NCI-H2171 treated with DMSO at 0.1 percent for 48 hours (cell line): ENCODE results near the gene SCYGR6.

Experiments
- DNase-seq: peaks from one replicate; lab custom pipeline; 2025; lab: John Stamatoyannopoulos, UW

Gene SCYGR6

DNA sequence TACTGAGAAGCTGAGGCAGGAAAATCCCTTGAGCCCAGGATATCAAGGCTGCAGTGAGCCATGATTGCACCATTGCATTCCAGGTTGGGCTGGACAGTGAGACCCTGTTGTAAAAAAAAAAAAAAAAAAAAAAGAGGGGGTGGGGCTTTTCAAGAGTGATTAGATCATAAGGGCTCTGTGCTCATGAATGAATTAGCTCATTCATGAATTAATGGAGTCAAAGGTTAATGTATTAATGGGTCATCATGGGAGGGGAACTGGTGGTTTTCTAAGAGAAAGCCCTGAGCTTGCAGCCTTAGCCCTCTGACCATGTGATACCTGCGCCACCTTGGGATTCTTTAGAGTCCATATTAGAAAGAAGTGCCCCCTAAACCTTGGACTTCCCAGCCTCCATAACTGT, 11.3 kb downstream of the SCYGR6 start:
- DNase-seq: no peak

DNA sequence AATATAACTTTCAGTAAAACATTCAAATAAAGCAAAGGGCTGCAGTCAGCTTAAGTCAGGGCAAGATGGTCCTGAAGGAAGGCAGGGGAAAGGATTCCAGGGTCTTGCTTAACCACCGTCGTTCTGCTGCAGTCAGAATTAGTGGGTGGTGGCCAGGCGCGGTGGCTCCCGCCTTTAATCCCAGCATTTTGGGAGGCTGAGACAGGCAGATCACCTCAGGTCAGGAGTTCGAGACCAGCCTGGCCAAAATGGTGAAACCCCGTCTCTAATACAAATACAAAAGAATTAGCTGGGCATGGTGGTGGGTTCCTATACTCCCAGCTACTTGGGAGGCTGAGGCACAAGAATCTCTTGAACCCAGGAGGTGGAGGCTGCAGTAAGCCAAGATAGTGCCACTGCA, 13.6 kb downstream of the SCYGR6 start:
- DNase-seq: no peak

DNA sequence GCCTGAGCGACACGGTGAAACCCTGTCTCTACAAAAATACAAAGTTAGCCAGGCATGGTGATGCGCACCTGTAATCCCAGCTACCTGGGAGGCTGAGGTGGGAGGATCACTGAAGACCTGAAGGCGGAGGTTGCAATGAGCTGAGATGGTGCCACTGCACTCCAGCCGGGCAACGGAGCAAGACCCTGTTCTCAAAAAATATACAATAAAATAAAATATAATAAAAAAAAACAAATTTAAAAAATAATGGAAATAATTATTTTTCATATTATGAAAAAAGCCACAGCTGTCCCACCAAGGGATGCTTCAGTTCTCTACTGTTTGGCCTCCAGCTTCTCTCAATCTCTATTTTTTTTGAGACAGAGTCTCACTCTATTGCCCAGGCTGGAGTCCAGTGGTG, 17.2 kb downstream of the SCYGR6 start:
- DNase-seq: no peak

DNA sequence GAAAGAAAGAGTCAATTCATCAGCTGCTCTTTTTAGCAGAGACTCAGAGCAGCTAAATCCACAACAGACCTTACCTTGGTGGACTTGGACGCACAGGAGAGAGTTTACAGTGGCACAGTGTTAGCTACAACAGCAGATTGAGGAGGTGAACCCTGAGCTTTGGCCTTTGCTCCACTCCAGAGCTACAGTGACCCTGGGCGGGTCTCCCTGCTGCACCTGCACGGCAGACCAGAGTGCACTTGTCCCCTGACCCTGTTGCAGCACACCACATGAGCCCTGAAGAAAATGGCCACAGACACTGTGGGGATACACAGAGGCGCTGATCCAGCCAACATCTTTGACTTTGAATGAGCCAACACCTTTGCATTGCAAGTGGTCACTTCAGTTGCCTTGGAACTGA, 17.7 kb downstream of the SCYGR6 start:
- DNase-seq: no peak

DNA sequence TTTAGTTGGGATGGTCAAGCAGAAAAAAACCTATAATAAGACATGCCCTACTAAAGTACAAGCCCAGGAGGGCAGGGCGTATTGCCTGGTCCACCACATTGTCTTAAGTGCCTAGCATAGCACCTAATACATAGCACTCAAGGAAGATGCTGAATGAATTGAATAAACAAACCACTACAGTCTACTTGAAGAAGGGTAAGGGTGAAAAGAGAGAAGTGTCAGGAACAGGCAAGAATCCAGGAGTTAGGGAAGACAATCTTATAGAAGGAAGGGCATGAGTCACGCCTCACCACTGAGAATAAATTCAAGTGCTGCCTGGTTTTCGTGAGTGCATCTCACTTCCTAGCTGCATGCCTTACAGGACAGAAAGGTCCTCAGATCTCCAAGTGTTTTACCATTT, 20.6 kb downstream of the SCYGR6 start:
- no peak for DNase-seq

DNA sequence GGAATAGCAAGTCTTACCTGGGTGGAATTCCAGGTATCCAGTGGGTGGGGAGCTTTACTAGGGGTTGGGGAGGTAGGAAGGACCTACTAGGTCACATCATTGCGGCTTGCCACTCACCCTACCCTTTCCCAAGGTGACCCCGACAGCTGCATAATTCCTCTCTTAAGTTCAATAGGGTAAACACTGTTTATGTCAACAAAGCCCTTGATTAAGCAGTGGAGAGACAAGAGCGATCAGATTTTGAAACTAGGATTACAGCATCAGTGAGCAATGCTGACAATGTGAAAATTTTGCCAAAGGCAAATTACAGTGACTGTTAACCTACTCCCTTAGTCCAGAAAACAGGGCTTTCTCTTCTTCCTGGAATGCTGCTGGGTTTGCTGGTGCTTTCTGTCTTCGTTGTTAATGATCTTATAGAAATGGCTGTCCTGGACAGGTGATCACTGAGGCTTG, 21.3 kb downstream of the SCYGR6 start:
- no peak for DNase-seq

DNA sequence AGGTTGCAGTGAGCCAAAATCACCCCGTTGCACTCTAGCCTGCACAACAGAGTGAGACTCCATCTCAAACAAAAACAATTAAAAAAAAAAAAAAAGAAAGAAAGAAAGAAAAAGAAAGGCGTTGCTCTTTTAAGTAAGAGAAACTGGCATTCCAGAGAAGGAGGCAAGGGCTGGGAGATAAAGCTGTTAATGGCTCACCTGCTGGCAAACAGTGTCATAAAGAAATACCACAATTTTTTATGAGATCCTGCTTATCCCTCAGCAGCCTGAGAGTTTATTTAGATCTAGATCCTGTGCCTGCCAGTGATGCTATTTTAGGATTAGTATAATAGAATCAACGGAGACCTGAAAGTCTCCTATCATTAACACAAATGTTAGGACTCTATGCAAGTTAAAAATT, 23.0 kb downstream of the SCYGR6 start:
- DNase-seq: no peak

DNA sequence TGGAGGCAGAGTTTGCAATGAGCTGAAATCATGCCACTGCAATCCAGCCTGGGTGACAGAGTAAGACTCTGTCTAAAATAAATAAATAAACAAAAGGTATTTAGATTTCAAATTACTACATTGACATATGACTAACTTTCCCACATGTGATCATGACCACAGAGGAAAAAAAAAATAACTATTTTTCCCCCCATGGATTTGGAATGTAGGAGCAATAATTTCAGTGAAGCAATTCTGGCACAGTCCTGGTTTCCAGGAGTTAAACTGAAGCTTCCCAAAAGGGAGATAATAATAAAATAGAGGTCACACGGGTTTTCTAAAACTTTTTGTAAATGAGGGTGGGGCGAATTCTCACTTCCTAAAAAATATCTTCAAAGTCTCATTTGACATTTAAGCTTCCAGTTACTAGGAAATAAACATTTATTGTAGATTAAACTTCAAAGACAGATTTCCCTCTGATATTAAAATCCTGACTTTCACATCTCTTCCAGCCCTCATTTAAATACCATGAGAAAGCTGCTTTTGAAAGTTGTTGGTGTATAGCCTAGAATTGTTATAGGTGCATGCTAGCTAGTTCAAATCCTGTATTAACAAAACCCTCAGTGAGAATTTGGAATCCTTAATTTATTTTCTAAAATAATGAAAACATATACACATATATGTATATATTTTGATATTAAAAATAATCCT, 27.4 kb downstream of the SCYGR6 start:
- DNase-seq: no peak

DNA sequence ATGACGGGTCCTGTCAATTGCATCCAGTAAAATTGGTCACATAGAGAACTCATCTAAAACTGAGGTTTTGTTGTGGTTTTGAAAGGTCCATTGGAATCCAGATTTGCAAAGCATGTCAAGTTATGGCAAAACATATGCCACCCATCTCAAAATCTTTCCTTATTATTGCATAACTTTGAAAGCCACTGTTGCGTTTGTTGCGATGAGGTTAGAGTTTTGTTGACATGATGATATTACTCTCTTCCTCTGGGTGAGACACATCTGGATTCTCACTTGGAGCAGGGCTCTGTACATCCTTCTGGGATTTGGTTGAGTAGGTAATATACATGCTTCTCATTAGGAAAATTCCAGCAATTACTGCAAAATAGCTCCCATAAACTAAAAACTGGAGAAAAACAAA, 37.4 kb downstream of the SCYGR6 start:
- DNase-seq: no peak

DNA sequence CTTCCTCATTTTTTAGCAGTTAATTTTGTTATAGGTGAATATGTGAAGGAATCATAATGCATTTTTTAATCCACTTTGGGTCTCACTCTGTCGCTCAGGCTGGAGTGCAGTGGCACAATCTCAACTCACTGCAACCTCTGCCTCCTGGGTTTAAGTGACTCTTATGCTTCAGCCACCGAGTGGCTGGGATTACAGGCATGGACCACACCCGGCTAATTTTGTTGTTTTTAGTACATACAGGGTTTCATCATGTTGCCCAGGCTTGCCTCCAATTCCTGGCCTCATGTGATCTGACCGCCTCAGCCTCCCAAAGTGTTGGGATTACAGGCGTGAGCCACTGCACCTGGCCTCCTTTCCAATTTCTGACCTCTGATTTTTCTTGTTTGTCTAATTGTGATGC, 40.3 kb downstream of the SCYGR6 start:
- DNase-seq: no peak

DNA sequence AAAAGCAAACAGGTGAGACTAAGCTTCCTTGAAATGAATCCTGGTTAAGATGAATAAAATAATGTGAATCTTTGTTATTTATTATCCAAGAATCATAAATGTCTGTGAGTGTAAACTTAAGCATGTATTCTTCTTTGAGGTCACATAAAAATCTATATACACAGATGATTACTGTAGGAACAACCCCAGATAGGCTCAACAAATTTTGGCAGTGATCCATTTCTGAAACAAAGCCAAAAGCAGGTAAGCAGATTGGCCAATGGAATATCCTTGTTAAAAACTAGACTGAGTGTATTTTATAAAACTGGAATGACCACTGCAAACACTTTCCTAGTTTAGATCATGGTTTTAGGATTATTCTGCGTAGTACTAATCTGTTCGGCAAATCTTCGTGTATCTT, 46.6 kb downstream of the SCYGR6 start:
- DNase-seq: no peak

DNA sequence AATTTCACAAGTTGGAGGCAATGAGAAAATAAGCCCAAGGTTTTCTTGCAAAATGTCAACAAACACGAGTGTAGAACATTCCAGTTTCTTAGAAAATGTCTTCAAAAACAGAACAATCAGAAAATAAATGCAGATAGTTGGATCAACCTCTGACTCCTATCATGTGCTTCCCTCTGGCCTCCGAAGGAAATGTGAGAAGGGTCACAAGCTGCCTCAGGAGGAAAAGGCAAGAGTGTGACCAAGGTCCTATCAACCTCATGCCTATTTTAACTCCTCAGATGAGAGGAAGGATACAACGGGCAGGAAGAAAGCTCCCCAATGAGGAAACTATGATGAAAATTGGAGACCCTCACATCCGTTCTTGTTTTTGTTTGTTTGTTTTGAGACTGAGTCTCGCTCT, 50.1 kb downstream of the SCYGR6 start:
- DNase-seq: no peak
